Measurements from ENCODE around the gene CITED4.

The CITED4 gene

GRCh38 chr1:40861224-40862003 is 749 bp downstream of the CITED4 start:
- TF ChIP-seq, protein P1, sequence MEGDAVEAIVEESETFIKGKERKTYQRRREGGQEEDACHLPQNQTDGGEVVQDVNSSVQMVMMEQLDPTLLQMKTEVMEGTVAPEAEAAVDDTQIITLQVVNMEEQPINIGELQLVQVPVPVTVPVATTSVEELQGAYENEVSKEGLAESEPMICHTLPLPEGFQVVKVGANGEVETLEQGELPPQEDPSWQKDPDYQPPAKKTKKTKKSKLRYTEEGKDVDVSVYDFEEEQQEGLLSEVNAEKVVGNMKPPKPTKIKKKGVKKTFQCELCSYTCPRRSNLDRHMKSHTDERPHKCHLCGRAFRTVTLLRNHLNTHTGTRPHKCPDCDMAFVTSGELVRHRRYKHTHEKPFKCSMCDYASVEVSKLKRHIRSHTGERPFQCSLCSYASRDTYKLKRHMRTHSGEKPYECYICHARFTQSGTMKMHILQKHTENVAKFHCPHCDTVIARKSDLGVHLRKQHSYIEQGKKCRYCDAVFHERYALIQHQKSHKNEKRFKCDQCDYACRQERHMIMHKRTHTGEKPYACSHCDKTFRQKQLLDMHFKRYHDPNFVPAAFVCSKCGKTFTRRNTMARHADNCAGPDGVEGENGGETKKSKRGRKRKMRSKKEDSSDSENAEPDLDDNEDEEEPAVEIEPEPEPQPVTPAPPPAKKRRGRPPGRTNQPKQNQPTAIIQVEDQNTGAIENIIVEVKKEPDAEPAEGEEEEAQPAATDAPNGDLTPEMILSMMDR (IDR thresholded peaks at IDR 0.05) = no peak
- Histone ChIP-seq H3K27ac (peak overlapping the region; percentile 93 to 97), H3K4me3 (peak overlapping the region; percentile 96)
- peak; percentile 75 for DNase-seq (ENCODE audit: low spot score)

DNA sequence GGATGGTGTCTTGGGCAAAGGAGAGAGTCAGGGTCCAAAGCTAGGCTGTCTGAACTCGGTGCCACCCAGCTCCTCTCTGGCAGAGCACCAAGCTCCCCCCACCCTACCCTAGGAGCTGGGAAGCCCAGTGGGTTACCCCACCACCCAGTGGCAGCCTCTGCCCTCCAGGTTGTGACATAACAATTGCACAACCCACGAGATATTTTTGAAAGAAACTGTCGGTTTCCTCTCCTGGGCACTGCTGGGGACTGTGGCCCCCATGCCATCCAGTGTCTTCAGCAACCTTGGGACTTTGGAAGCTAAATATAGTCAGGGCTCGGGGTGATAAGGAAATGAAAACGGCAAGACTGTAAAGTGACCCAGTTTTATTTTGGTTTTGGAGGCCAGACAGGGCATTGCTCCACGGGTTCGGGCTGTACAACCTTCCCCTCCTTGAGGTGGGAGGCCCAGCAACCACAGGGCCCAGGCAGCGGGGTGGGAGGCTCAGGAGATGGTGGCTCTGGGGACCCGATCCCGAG is 1.4 kb downstream of the CITED4 start:
- peak overlapping the region; percentile 93 to 97 for H3K27ac ChIP-seq
- DNase-seq (ENCODE audit: low spot score) = no peak
- peak overlapping the region; percentile 96 for H3K4me3 ChIP-seq
- TF ChIP-seq, protein P1 (IDR thresholded peaks at IDR 0.05) = no peak

DNA sequence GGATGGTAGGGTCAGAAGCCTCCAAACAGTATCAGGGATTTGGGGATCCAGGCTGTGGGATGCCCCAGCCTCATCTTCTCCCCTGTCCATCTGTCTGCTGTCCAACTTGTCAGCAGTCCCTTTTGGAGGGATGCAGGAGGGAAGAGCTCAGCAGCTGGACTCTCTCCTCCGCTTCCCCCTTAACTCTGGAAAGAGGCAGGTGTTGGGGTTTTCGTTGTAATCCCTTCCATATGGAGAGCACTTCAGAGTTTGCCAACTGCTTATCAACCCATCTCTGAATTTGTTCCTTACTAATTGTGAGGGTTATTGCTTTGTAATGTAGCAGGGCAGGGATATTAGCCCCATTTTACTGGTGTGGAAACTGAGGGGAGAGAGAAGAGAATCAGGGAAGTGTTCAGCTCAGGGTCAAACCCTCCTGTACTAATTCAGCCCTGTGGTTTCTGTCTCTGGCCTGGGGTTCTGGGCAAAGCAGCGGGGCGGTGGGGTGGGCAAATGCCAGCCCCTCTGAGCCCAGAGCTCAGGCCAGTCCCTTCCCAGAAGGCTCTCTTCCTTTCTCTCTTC is 3.2 kb downstream of the CITED4 start:
- H3K27ac ChIP-seq = peak overlapping the region; percentile 93 to 97
- DNase-seq (ENCODE audit: low spot score) = no peak
- TF ChIP-seq, protein P1 (IDR thresholded peaks at IDR 0.05) = no peak
- no peak overlapping the region for H3K4me3 ChIP-seq

GRCh38 chr1:40857737-40858136 is 4.4 kb downstream of the CITED4 start:
- no peak overlapping the region for H3K27ac ChIP-seq
- TF ChIP-seq, protein P1 (IDR thresholded peaks at IDR 0.05) = no peak
- H3K4me3 ChIP-seq = no peak overlapping the region
- no peak for DNase-seq (ENCODE audit: low spot score)

DNA sequence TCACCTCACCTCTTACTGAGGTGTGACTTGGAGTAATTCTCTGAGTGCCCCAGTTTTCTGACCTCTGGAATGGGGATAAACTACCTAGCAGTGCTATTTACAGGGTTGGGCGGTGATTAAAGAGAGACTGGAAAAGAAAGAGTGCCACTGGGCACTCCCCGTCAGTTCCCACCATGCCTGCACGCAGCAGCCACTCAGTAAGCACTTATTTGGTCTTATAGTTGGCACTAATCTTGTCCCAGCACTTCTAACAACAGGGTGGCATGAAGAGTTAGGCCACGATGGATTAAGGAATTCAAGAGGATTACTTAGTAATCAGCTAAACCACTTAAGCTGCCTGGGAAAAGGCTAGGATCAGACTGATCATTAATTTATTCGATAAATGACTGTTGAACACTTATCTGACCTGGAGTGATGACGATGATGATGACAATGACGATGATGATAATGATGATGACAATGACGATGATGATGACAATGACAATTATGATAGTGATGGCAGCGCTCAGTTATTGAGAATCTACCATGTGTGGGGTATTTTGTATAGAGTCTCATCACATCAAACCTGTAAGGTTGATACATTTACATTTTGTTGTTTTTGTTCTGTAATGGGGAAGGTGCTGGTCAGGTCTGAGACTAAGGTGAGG is 5.4 kb downstream of the CITED4 start:
- TF ChIP-seq, protein P1 (IDR thresholded peaks at IDR 0.05) = no peak
- Histone ChIP-seq H3K27ac (no peak overlapping the region), H3K4me3 (no peak overlapping the region)
- DNase-seq (ENCODE audit: low spot score) = no peak

DNA sequence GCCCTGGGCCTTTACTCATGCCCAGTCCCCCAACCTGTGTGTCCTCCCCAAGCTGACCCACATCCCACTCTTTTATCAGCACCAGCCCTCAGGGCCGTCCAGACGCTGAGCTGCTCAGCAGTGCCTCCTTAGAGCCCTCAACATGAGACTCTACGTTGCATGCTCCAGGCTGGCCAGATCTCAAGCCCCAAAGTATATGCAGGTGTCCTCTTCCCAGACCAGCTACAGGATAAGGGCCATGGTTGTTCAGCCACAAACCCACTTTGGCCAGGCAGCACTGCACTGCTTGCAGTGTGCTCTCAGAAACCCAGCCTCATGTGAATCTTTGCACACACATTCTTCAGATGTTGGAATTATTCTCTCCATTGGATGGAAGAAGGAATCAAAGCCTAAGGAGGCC is 6.0 kb downstream of the CITED4 start:
- DNase-seq (ENCODE audit: low spot score) = no peak
- Histone ChIP-seq H3K4me3 (no peak overlapping the region), H3K27ac (no peak overlapping the region)
- TF ChIP-seq, protein P1 (IDR thresholded peaks at IDR 0.05) = no peak
